C1 segment of cervical spinal cord (tissue), 14 donors: ENCODE results near the gene HNF1A.

Source experiments
- DNase-seq, 14 donors: peaks; one replicate each; lab custom pipeline; 2025; lab: John Stamatoyannopoulos, UW

HNF1A gene

GRCh38 chr12:120988658-120989057 lies 10.3 kb downstream of the HNF1A start:
- no peak for DNase-seq

- no peak for DNase-seq
Measured at GRCh38 chr12:120989687-120990086, 11.3 kb downstream of the HNF1A start.

- DNase-seq, result no peak
Measured at GRCh38 chr12:120990487-120991055, 12.2 kb downstream of the HNF1A start.

GRCh38 chr12:120991965-120992364 lies 13.6 kb downstream of the HNF1A start:
- no peak for DNase-seq

GRCh38 chr12:120992989-120993388 lies 14.6 kb downstream of the HNF1A start:
- no peak for DNase-seq

GRCh38 chr12:120993496-120993895 lies 15.2 kb downstream of the HNF1A start:
- DNase-seq, result no peak

- DNase-seq, result no peak
Measured at GRCh38 chr12:120994059-120994458, 15.7 kb downstream of the HNF1A start.

GRCh38 chr12:120994589-120995337 lies 16.4 kb downstream of the HNF1A start:
- DNase-seq, result no peak

GRCh38 chr12:120996133-120996746 lies 17.9 kb downstream of the HNF1A start:
- no peak for DNase-seq

GRCh38 chr12:120997448-120997847 lies 19.1 kb downstream of the HNF1A start:
- no peak for DNase-seq

GRCh38 chr12:120998435-120998834 lies 20.1 kb downstream of the HNF1A start:
- DNase-seq, result no peak

GRCh38 chr12:120999191-121000120 lies 21.1 kb downstream of the HNF1A start:
- DNase-seq, result no peak

GRCh38 chr12:121000530-121000929 lies 22.2 kb downstream of the HNF1A start:
- no peak for DNase-seq

GRCh38 chr12:121001060-121001459 lies 22.7 kb downstream of the HNF1A start:
- no peak for DNase-seq

GRCh38 chr12:121001841-121002483 lies 23.6 kb downstream of the HNF1A start:
- DNase-seq, result no peak

GRCh38 chr12:121003650-121004049 lies 25.3 kb downstream of the HNF1A start:
- no peak for DNase-seq

- no peak for DNase-seq
Measured at GRCh38 chr12:121004253-121004815, 26.0 kb downstream of the HNF1A start.

GRCh38 chr12:121005346-121005815 lies 27.0 kb downstream of the HNF1A start:
- peak in 1 of 14 donors; percentile 2 for DNase-seq

GRCh38 chr12:121008347-121009098 lies 30.2 kb downstream of the HNF1A start:
- no peak for DNase-seq

- no peak for DNase-seq
Measured at GRCh38 chr12:121009741-121010140, 31.4 kb downstream of the HNF1A start.
